MG63 (cell line): ENCODE data around the gene FGF9. TPM values are rescaled to one million over a fixed set of nuclear protein-coding genes. Genes with fewer than 3 reads are reported as not detected.
A peak's percentile ranks its signal among the peaks of the same experiment; 100 is the strongest.

ENCODE experiments used
- DNase-seq: peaks from one replicate; pipeline ENCODE4 v3.0.0-alpha.2; 2020
- H3K27me3 ChIP-seq: fragments of 250-450 bp; sonication (Bioruptor Pico); 2 replicates; pipeline ENCODE4 v1.5.1; 2020; ENCODE audit warnings: mild to moderate bottlenecking, moderate library complexity
- H3K36me3 ChIP-seq: fragments of 250-450 bp; sonication (Bioruptor Pico); 2 replicates; pipeline ENCODE4 v1.5.1; 2020; ENCODE audit warnings: mild to moderate bottlenecking, moderate library complexity
- H3K4me3 ChIP-seq: fragments of 250-450 bp; sonication (Bioruptor Pico); 2 replicates; pipeline ENCODE4 v1.5.1; 2020; ENCODE audit warnings: mild to moderate bottlenecking, moderate library complexity
- H3K9me3 ChIP-seq: fragments of 250-450 bp; sonication (Bioruptor Pico); 2 replicates; pipeline ENCODE4 v1.5.1; 2020; ENCODE audit warnings: mild to moderate bottlenecking, moderate library complexity
- total RNA-seq: library from RNA; depleted of rRNA; stranded (reverse); fragments of >200 nt; shearing (Covaris generic); gene quantifications from 2 replicates; pipeline ENCODE4 v1.2.3, GENCODE V29; 2014; ENCODE audit warnings: low replicate concordance

The FGF9 gene
- total RNA-seq, 1 experiment from 2014 or later, result 0.92 TPM

DNA sequence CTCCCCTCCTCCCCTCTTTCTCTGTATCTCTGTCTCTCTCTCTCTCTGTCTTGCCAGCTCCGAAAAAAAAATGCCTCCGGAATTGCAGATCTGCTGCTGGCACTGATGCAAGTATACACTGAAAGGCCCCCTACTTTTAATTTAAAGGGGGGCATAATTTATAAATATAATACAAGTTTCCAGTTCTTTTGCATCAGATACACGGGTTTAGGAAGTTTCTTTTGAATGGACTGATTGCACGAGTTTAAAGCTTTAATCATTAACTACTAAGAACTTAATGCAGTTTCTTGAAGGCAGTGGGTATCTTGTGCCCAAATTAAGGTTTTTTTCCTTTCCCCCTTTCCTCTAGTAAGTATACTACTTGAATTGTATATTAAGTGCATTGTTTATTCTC, 1.4 kb downstream of the FGF9 start:
- Histone ChIP-seq H3K36me3 (no peaks in the 10 kb centered on the region), H3K27me3 (peaks cover 7% of the 10 kb centered on the region; the same call in 1 of the 2 replicates), H3K9me3 (no peaks in the 10 kb centered on the region), H3K4me3 (peak overlapping the region; percentile 66)
- DNase-seq, result no peak

DNA sequence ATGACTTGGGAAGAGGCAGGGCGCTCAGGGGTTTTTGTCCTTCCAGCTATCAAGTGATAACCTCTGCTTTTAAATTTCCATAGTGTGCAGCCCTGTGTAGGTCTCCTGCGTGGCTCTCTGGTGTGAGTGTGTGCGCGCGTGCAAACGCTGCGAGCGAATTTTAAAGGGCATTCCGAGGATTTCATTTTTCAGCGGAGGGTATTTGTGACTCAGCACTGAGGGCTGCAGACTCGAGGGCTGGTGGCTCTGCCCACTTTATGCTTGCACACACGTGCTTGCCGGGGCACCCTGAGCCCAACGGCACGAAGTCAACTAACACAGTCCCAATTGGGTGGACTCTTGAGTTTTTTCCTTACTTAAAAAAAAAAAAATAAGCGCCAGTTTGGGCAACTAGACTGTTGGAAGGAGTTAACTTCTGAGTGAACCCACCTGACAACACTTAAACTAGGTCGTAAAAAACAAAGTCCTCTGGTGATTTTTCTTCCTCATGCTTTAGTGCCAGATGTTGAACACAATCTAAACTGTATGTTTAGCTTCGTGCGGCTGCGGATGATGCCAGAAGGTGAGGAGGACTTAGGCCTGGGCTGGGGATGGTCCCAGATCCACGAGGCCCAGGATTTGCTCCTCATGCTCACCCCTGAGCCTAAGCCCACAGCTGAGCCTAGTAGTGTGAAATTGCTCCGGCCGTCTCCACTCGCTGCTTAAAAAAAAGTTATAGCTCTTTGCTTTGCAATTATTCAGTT, 2.1 kb downstream of the FGF9 start:
- H3K36me3 ChIP-seq, result no peaks in the 10 kb centered on the region
- H3K9me3 ChIP-seq, result no peaks in the 10 kb centered on the region
- H3K4me3 ChIP-seq, result peak overlapping the region; percentile 66
- peaks cover 7% of the 10 kb centered on the region; the same call in 1 of the 2 replicates for H3K27me3 ChIP-seq
- no peak for DNase-seq

DNA sequence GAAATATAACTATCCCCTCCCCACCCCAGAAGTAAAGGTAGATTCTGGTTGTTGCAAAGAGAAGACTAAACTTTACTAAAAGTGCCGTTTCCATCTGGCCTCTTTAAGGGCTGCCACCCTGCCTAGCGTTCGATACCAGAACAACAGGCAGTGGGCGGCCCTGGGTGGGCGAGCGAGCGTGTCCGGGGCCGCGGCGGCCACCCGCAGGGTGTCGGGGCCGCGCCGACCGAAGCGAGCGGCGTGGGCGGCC, 2.6 kb downstream of the FGF9 start:
- no peaks in the 10 kb centered on the region for H3K36me3 ChIP-seq
- H3K4me3 ChIP-seq, result peak overlapping the region; percentile 66
- peaks cover 7% of the 10 kb centered on the region; the same call in 1 of the 2 replicates for H3K27me3 ChIP-seq

DNA sequence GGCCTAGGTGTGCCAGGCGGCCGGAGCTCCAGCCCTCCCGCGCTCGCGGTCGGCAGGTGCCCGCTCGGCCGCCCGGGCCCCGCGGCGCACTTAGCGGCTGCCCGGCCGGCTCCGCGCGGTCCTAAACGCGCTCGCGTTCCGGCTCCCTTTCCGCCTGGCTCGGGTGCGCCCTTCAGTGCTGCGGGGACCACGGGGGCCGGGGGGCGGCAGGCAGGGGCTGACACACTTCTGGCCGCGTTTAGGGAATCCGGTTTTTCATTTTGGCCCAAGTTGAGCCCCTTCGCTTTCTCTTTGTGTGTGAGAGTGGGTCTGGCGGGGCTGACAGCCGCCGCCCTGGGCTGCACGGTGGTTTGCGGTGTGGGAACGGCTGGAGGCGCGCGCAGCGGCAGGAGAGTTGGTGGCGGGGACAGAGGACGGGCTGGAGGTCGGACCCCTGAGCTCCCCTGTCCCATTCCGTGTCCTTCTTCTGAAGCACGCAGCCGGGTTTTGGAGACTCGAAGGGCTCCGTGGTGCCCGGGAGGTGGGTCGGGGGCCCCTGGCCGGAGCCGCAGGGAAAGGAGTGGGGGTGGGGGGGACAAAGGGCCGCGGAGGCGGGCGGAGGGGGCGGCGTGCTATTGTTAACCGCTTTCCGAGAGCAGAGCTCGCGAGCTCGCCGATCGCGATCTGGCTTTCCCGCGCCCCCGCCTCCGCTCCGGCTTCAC, 3.1 kb downstream of the FGF9 start:
- H3K36me3 ChIP-seq, result no peaks in the 10 kb centered on the region
- peak; percentile 71 for DNase-seq
- H3K27me3 ChIP-seq, result peaks cover 7% of the 10 kb centered on the region; the same call in 1 of the 2 replicates
- no peaks in the 10 kb centered on the region for H3K9me3 ChIP-seq
- H3K4me3 ChIP-seq, result peak overlapping the region; percentile 66

More for the DNA sequence above, 2.6 kb downstream of the FGF9 start:
- no peaks in the 10 kb centered on the region for H3K9me3 ChIP-seq
- DNase-seq, result no peak

DNA sequence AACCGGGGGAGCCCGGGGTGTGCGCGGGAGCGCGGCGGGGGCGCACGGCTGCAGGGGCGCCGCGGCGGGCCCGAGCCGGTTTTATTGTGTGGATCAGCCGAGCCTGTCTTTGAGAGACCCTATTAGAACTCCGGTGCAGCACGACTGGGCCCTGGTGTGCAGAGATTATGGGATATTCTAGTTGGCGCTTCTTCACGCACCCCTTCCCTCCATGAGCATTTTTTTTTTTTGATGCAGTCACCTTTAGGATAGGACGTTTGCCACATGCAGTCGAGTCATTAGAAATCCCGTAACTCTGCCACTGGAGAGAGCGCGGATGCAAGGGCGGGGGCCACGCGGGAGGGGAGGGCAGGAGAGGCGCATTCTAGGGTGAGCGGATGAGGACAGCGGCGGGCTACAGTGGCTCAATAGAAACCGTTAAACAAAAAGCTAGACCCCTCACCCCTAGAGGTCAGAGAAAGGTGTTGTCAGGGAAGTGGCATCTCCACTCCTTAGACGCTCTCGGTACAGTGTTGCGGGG, 3.7 kb downstream of the FGF9 start:
- H3K9me3 ChIP-seq, result no peaks in the 10 kb centered on the region
- no peak for DNase-seq
- peaks cover 7% of the 10 kb centered on the region; the same call in 1 of the 2 replicates for H3K27me3 ChIP-seq
- H3K36me3 ChIP-seq, result no peaks in the 10 kb centered on the region
- peak overlapping the region; percentile 66 for H3K4me3 ChIP-seq

DNA sequence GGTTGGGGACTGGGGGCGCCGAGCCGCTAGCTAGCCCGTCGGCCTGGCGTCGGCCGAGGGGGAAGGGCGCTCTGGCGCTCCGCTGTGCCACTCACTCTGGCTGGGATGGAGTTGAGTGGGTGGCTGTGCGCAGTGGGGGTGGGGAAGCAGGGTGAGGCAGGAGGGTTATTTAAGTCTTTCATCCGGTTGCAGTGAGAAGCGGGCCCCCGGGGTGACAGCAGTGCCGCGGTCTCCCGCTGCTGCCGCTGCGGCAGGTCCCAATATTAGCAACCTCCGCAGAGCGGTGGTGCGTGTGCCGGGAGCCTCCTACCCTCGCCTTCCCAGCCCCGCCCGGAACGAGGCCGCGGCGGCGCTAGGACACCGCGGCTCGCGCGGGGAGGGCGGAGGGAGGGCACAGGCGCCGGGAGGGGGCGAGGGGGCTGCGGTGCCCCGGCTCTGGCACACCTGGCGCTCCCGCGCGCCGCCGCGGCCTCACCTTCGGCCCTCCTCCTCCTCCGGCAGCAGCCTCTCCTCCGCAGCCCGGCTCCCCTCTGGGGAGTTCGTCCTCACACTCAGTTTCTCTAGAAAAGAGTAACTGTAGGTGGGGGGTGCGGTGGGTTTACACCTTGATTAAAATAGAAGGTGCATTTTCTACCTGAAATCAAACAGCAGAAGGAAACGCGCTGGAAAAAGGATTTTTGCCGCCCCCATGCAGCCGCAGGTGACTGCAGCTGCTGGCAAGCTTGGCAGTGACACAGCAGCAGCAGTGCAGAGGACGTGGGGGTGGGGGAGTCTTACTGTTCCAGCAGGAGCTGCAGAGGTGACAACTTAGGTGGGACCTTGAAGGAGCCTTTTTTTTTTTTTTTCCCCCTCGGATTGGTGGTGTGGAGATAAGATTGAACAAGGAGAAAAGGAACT, 4.5 kb downstream of the FGF9 start:
- peaks cover 7% of the 10 kb centered on the region; the same call in 1 of the 2 replicates for H3K27me3 ChIP-seq

DNA sequence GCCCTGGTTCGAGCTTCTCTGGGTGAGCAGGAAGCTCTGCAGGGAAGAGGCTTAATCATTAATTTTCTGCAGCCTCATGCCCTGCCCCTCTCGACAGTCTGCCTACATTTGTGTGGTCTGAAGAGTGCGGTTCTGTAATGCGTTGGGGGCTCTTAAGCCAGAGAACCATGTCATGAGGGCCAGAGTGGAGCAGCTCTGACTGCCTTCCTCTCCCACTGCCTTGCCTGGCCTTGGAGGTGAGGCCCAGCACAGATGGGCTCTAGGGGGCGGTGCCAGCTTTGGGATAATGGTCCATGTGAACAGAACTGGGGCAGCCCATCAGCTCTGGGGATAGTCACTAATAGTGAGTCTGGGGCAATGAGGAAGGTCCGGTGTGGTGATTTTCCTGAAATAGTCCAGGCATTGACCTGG, 5.7 kb downstream of the FGF9 start:
- Histone ChIP-seq H3K9me3 (no peaks in the 10 kb centered on the region), H3K36me3 (0 out of 2 replicates have a peak, but pooled peaks cover 3% of the 10 kb centered on the region), H3K27me3 (peaks cover 4% of the 10 kb centered on the region; the same call in 1 of the 2 replicates), H3K4me3 (no peak overlapping the region)
- DNase-seq, result no peak

More for the DNA sequence above, 4.5 kb downstream of the FGF9 start:
- Histone ChIP-seq H3K36me3 (0 out of 2 replicates have a peak, but pooled peaks cover 3% of the 10 kb centered on the region), H3K4me3 (peak overlapping the region; percentile 66), H3K9me3 (no peaks in the 10 kb centered on the region)
- peak; percentile 57 for DNase-seq

DNA sequence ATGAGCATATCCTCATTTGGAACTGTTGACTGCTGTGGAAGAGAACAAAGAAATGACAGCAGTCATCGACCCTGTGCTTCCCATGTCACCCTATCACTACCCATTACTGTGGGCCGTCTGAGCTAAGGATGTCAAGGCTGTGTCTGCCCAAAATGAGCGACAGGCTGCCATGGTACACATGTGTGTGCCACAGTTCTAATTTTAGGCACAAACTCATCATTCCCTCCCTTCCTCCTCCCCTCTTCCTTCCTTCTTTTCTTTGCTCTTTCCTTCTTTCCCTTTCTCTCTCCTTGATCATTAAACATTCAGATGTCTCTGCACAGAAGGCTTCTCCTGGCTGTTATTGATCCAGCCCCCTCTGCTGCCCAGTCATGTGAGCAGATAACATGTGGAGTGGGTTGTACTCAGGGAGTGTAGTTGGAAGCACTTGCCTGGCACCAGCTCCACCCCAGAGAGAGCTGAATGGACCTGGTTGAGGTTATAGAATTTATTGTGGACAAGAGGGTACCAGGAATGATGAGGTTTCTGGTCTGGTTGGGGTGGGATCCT, 6.3 kb downstream of the FGF9 start:
- H3K36me3 ChIP-seq, result 0 out of 2 replicates have a peak, but pooled peaks cover 3% of the 10 kb centered on the region
- H3K9me3 ChIP-seq, result no peaks in the 10 kb centered on the region
- DNase-seq, result no peak
- no peak overlapping the region for H3K4me3 ChIP-seq
- H3K27me3 ChIP-seq, result no peaks in the 10 kb centered on the region

DNA sequence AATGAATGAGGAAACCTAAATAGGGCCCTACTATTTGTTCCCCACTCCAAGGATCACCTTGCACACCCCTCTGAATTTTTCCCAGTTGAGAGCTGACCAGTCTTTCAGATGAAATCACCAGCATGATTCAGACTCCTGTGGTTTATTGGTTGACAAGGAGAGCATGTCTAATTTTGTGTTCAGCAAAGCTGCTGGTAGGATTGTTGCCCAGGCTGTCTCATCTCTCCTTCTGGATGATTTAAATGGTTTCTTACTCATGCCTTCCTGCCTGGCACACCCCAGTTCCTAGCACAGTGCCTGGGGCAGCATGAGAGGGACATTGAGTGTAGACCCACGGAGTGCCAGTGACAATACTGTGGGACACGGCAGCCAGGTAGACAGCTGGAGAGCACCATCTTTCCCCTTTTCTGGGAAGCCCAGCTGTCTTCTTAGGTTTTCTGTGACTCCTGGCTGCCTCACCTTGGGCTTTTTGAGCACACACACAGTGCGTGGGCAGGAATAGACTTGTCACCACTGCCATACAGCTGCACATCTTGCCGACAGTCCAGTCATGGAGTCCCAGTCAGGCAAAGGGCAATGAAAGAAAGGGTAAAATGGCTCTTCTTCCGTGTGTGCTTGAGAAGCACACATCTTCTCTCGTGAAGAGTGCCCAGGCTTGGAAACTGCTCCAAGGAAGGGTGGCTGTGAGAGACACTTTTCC, 12.3 kb downstream of the FGF9 start:
- no peaks in the 10 kb centered on the region for H3K27me3 ChIP-seq
- peak; percentile 85 for DNase-seq
- peaks cover 7% of the 10 kb centered on the region; the same call in 1 of the 2 replicates for H3K36me3 ChIP-seq
- no peaks in the 10 kb centered on the region for H3K9me3 ChIP-seq
- H3K4me3 ChIP-seq, result no peak overlapping the region

DNA sequence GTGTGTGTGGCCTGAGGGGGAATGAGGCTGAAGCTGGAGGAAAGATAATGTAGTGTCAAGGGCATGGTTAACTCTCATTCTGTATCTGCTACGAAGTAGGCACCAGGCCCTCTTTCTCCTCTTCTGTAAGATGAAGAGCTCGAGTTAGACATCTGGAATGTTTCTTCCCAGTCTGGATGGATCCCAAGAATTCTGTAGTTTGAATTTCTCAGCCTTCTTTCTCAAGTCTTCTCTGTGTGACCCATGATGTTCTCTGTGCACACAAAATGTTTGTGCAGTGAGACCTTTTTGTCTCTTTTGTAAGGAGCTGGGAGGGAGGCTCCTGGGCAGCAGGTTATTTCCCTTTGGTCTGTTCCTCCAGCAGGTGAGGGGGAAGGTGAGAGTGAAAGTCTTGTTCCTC, 13.7 kb downstream of the FGF9 start:
- H3K36me3 ChIP-seq, result peaks cover 7% of the 10 kb centered on the region; the same call in 1 of the 2 replicates
- DNase-seq, result no peak
- no peak overlapping the region for H3K4me3 ChIP-seq
- H3K9me3 ChIP-seq, result no peaks in the 10 kb centered on the region
- H3K27me3 ChIP-seq, result no peaks in the 10 kb centered on the region

DNA sequence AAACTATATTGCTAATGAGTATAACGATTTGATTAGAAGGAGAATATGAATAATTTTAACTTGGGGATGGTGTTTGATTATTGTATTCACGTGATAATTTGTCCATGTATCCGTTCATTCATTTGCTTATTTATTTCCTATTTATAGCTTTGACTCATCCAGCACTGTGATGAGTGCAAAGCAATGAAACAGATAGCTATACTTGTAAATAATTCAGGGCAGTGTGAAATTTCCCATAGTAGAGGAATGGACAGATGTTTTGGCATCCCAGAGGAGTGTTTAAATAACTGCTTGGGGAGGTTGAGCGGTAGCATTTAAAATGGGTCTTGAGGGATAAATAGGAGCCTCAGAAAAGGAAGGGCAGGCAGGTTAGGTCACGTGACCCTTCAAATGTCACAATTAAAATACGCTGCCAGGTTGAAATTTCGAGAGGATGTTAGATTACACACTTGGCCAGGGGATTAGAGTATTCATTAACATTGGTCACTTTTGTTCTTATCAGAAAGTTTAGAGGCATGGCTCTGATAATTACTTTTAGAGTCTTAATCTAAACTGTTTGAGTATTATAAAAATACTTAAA, 14.7 kb downstream of the FGF9 start:
- no peak for DNase-seq
- H3K27me3 ChIP-seq, result no peaks in the 10 kb centered on the region

DNA sequence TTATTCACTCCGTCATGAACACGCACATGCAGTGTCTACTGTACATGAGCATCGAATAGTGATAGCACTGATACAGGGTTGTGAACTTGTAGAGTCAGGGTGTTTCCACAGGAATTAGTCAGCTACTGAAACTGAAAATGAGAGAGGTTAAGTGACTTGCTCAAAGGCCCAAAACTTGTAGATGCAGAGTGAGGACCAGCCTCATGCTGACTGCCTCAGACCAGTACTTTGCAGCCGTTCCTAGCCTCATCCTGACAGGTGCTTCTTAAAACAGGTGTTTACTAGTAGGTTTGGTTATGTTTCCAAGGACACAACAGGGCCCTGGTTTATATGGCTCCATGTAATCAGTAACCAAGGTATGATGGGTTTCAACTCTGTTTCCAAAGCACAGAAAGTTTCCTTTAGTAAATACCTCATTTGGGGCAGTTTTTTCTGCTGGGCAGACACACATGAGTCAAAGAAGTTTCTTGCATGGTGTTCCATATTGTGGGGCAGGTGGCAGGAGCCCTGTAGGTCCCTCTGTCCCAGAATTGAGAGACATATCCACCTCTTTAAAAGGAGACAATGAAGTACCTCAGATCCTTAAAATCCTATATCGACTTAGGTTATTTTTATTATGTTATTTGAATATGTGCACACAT, 16.0 kb downstream of the FGF9 start:
- no peak overlapping the region for H3K4me3 ChIP-seq
- H3K9me3 ChIP-seq, result no peaks in the 10 kb centered on the region
- DNase-seq, result no peak
- peaks cover 6% of the 10 kb centered on the region; the same call in 1 of the 2 replicates for H3K36me3 ChIP-seq
- H3K27me3 ChIP-seq, result no peaks in the 10 kb centered on the region

More for the DNA sequence above, 14.7 kb downstream of the FGF9 start:
- Histone ChIP-seq H3K9me3 (no peaks in the 10 kb centered on the region), H3K4me3 (no peak overlapping the region), H3K36me3 (peaks cover 6% of the 10 kb centered on the region; the same call in 1 of the 2 replicates)

DNA sequence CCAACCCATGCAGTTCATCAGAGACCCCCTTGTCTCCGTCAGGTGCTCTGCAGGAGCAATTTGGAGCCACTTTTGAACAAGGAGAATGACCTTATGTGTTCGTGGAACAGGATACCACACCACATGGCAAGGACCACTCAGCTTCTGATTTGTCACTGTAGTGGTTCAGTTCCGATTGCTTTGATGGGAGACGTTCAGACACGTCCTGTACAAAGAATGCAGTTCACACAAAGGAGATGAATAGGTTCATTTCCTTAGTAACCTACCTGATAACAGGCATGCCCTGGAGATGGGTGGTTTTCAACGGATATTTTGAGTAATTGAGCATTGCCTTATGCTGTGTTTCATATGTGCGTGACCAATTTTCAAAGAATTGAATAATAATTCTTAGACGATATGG, 17.2 kb downstream of the FGF9 start:
- no peaks in the 10 kb centered on the region for H3K27me3 ChIP-seq
- H3K36me3 ChIP-seq, result peaks cover 6% of the 10 kb centered on the region; the same call in 1 of the 2 replicates
- H3K9me3 ChIP-seq, result no peaks in the 10 kb centered on the region
- no peak for DNase-seq
- no peak overlapping the region for H3K4me3 ChIP-seq

DNA sequence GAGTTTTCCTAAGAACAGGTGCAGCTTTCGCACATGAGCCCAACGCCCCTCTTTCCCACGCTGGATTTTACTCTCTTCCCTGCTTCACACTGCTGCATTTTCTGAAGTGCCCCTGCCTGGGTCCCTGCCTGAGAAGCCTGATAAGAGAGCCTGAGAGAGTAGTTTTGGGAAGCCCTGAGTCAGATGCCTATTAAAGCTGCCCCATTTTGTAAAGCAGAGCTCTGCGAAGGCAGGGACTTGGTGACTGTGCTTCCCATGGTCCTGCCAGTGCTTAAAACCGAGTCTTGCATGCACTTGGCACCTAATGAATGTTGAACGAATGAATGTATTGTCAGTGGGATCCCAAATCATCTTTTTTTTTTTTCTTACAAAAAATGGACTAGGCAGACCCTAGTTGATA, 18.2 kb downstream of the FGF9 start:
- H3K4me3 ChIP-seq, result no peak overlapping the region
- no peak for DNase-seq
- H3K27me3 ChIP-seq, result no peaks in the 10 kb centered on the region
- H3K9me3 ChIP-seq, result no peaks in the 10 kb centered on the region
- peaks cover 6% of the 10 kb centered on the region; the same call in 1 of the 2 replicates for H3K36me3 ChIP-seq

DNA sequence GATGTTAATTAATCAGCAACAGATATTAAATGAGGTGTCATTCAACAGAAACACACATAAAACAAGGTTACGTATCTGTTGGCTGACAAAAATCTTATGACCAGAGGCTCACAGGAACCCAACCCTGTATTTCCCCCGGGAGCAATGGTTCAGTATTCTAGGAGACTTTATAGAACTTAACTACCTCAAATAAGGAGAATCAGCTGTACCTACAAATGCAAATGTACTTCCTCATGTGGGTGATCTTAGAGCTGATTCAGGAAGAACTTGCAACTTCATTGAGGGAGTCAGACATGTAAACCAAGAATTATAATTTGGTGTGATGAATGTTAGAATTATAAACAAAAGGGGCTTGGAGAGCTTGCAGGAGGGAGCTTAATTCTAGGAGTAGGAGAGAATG, 20.1 kb downstream of the FGF9 start:
- no peak overlapping the region for H3K4me3 ChIP-seq
- DNase-seq, result no peak
- no peaks in the 10 kb centered on the region for H3K27me3 ChIP-seq
- H3K9me3 ChIP-seq, result no peaks in the 10 kb centered on the region
- 0 out of 2 replicates have a peak, but pooled peaks cover 2% of the 10 kb centered on the region for H3K36me3 ChIP-seq
